A673 (cell line): Measurements from ENCODE around the gene NDUFAF2. TPM values are rescaled to one million over a fixed set of nuclear protein-coding genes. Genes with fewer than 3 reads are reported as not detected.

Experiments used
- BruUV-seq: library from RNA; stranded (reverse); fragments of 400-500 nt; replicated peaks from 2 replicates; lab custom pipeline; 2021; lab: Mats Ljungman, UMichigan
- CTCF ChIA-PET: fragments of 300-600 bp; sonication (Branson Sonifier 250); formaldehyde crosslinking; loops from one replicate; lab custom pipeline; 2022; ENCODE audit warnings: antibody characterized with exemption; lab: Charles Lee
- POLR2A ChIA-PET: fragments of 300-600 bp; sonication (Branson Sonifier 250); formaldehyde crosslinking; loops from one replicate; lab custom pipeline; 2022; ENCODE audit warnings: antibody characterized with exemption; ENCODE audit not compliant: low non-redundant PET; lab: Charles Lee
- DNase-seq: peaks from one replicate; pipeline ENCODE4 v3.0.0-alpha.2; 2015; ENCODE audit warnings: low spot score
- H3K27ac ChIP-seq: fragments of 200-600 bp; sonication (generic); 2 replicates; pipeline ENCODE4 v1.5.1; 2016; ENCODE audit warnings: mixed run types, low read depth, mild to moderate bottlenecking, mixed read lengths, antibody characterized with exemption, low read length; ENCODE audit not compliant: poor library complexity, severe bottlenecking
- H3K27me3 ChIP-seq: fragments of 200-600 bp; sonication (generic); replicated peaks from 2 replicates; pipeline ENCODE4 v1.6.1; 2017; ENCODE audit warnings: mixed run types, low read depth, mild to moderate bottlenecking, mixed read lengths, antibody characterized with exemption, low read length; ENCODE audit not compliant: insufficient read depth, poor library complexity
- H3K36me3 ChIP-seq: fragments of 200-600 bp; sonication (generic); 2 replicates; pipeline ENCODE4 v1.6.1; 2016; ENCODE audit warnings: mixed run types, mild to moderate bottlenecking, mixed read lengths, antibody characterized with exemption, low read length; ENCODE audit not compliant: insufficient read depth, poor library complexity, severe bottlenecking
- H3K4me1 ChIP-seq: fragments of 200-600 bp; sonication (generic); 2 replicates; pipeline ENCODE4 v1.6.1; 2017; ENCODE audit warnings: mixed run types, mild to moderate bottlenecking, mixed read lengths, antibody characterized with exemption, low read length; ENCODE audit not compliant: insufficient read depth, poor library complexity, severe bottlenecking
- H3K4me3 ChIP-seq: fragments of 200-600 bp; sonication (generic); 2 replicates; pipeline ENCODE4 v1.5.1; 2016; ENCODE audit warnings: low read depth, mixed run types, mild to moderate bottlenecking, mixed read lengths, low read length; ENCODE audit not compliant: poor library complexity, severe bottlenecking
- H3K9me3 ChIP-seq: fragments of 200-600 bp; sonication (generic); 2 replicates; pipeline ENCODE4 v1.6.1; 2016; ENCODE audit warnings: mixed run types, low read depth, mild to moderate bottlenecking, mixed read lengths, antibody characterized with exemption, low read length; ENCODE audit not compliant: poor library complexity, severe bottlenecking
- EZH2 ChIP-seq: fragments of 200-600 bp; sonication (generic); IDR thresholded peaks from 2 replicates; pipeline ENCODE4 v1.6.1; 2017; ENCODE audit warnings: borderline replicate concordance, low read depth, mild to moderate bottlenecking, mixed read lengths, antibody characterized with exemption, low read length; ENCODE audit not compliant: poor library complexity, severe bottlenecking
- intact Hi-C: fragments of 100-400 bp; cut with micrococcal nuclease; formaldehyde crosslinking; loops from one replicate; pipeline ENCODE4 v1.10.0; 2022; ENCODE audit not compliant: unreplicated experiment
- total RNA-seq: library from RNA; stranded (reverse); gene quantifications from 2 replicates; pipeline ENCODE4 v1.2.3, GENCODE V29; 2021
- TF ChIP-seq, protein P1 (sequence below): fragments of 300-800, 200-600 bp; sonication (generic); conservative IDR thresholded peaks from 2 replicates; pipeline ENCODE4 v1.5.1; 2017; ENCODE audit warnings: low read depth, mild to moderate bottlenecking, antibody characterized with exemption, low read length, moderate library complexity, mixed read lengths

NDUFAF2 gene
- total RNA-seq, 1 experiment from 2014 or later = 61.6 TPM

DNA sequence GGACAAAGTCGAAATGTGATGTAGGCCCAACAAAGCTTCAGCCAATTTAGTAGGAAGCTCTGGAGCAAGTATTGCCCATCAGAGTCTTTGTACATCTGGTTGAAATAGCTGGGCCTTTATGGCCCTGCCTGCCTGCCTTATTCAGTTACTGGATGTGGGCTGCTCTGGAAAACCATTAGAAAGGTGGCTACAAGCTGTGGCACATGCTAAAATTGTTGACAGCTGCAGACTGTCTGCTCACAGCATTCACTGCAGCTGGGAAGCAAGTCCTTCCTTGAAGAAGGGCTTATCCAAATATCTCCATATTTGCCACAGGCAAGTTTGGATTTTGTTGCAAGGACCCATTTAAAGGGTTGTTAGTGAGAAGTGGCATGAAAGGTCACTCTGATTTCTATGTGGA lies 192.8 kb downstream of the NDUFAF2 start:
- ChIA-PET CTCF (interaction anchor here (0.6 kb wide), 1 partner anchor 272 kb away, joined by 3 read pairs; no protein-coding TSS in a partner anchor), POLR2A (no interaction called here)
- Histone ChIP-seq H3K27ac (no peak overlapping the region), H3K27me3 (no peaks in the 10 kb centered on the region), H3K4me3 (no peak overlapping the region), H3K36me3 (no peaks in the 10 kb centered on the region), H3K4me1 (peaks cover 3% of the 10 kb centered on the region), H3K9me3 (no peaks in the 10 kb centered on the region)
- TF ChIP-seq, protein P1, sequence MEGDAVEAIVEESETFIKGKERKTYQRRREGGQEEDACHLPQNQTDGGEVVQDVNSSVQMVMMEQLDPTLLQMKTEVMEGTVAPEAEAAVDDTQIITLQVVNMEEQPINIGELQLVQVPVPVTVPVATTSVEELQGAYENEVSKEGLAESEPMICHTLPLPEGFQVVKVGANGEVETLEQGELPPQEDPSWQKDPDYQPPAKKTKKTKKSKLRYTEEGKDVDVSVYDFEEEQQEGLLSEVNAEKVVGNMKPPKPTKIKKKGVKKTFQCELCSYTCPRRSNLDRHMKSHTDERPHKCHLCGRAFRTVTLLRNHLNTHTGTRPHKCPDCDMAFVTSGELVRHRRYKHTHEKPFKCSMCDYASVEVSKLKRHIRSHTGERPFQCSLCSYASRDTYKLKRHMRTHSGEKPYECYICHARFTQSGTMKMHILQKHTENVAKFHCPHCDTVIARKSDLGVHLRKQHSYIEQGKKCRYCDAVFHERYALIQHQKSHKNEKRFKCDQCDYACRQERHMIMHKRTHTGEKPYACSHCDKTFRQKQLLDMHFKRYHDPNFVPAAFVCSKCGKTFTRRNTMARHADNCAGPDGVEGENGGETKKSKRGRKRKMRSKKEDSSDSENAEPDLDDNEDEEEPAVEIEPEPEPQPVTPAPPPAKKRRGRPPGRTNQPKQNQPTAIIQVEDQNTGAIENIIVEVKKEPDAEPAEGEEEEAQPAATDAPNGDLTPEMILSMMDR = no peak
- TF ChIP-seq EZH2 = no peak
- no peak for DNase-seq
- intact Hi-C loops = no loop called here
- BruUV-seq = no TSS peak

GRCh38 chr5:61139094-61139873 lies 194.3 kb downstream of the NDUFAF2 start:
- Histone ChIP-seq H3K9me3 (no peaks in the 10 kb centered on the region), H3K27ac (no peak overlapping the region), H3K4me3 (no peak overlapping the region), H3K27me3 (no peaks in the 10 kb centered on the region), H3K36me3 (no peaks in the 10 kb centered on the region), H3K4me1 (peaks cover 3% of the 10 kb centered on the region)
- TF ChIP-seq EZH2 = no peak
- TF ChIP-seq, protein P1 = peak; percentile 48; the same call in 1 of the 2 replicates
- CTCF ChIA-PET = no interaction called here
- no TSS peak for BruUV-seq
- intact Hi-C loops = no loop called here
- peak; percentile 19 for DNase-seq
- POLR2A ChIA-PET = no interaction called here

DNA sequence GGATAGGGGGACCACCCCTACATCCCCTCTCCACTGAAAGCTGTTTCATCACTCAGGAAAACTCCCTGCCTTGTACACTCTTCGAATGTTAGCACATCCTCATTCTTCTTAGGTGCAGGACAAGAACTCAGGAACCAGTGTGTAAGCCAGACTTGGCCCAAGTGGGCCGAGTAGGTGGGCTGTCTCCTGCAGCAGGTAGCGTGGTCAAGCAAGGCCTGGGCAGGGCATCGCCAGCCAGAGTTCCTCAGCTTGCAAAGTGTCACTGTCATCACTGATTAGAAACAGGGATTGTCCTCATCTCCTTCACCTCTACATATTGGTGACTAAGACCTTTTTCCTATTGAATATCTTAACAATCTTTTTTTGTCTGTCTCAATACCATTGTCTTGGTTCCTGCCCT lies 194.9 kb downstream of the NDUFAF2 start:
- no TSS peak for BruUV-seq
- Histone ChIP-seq H3K4me1 (peaks cover 3% of the 10 kb centered on the region), H3K4me3 (no peak overlapping the region), H3K27me3 (no peaks in the 10 kb centered on the region), H3K9me3 (no peaks in the 10 kb centered on the region), H3K27ac (no peak overlapping the region), H3K36me3 (no peaks in the 10 kb centered on the region)
- intact Hi-C loops = no loop called here
- ChIA-PET CTCF (no interaction called here), POLR2A (no interaction called here)
- DNase-seq = no peak
- TF ChIP-seq, protein P1 = no peak
- no peak for TF ChIP-seq EZH2
